ENCODE results near the gene ADRA2B.

Gene ADRA2B

DNA sequence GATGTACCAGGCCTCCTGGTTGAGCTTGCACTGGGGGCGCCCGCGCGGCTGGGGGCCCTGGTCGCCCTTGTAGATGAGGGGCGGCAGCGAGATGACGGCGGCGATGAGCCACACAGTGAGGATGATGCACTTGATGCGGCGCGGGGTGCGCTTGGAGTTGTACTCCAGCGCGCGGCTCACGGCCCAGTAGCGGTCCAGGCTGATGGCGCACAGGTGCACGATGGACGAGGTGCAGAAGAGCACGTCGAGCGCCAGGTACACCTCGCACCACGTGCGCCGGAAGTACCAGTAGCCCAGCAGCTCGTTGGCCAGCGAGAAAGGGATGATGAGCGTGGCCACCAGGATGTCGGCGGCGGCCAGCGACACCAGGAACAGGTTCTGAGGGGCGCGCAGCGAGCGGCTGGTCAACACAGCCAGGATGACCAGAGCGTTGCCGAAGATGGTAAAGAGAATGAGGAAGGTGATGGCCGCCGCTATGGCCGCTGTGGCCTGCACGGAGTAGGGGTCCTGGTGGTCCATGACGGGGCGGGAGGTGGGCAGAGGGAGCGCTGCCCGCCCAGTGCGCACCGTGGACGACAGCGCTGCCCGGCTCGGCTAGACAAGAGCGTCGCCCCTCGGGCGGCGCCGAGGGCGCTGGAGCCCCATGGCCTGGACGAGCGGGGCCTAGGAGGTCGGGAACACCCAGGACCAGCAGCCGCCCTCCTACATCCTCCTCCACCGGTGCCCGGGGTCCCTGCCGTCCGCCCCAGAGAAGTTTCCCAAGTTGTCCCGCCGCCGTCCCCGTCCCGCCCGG, 544 bp downstream of the ADRA2B start:
- DNase-seq, result no peak

DNA sequence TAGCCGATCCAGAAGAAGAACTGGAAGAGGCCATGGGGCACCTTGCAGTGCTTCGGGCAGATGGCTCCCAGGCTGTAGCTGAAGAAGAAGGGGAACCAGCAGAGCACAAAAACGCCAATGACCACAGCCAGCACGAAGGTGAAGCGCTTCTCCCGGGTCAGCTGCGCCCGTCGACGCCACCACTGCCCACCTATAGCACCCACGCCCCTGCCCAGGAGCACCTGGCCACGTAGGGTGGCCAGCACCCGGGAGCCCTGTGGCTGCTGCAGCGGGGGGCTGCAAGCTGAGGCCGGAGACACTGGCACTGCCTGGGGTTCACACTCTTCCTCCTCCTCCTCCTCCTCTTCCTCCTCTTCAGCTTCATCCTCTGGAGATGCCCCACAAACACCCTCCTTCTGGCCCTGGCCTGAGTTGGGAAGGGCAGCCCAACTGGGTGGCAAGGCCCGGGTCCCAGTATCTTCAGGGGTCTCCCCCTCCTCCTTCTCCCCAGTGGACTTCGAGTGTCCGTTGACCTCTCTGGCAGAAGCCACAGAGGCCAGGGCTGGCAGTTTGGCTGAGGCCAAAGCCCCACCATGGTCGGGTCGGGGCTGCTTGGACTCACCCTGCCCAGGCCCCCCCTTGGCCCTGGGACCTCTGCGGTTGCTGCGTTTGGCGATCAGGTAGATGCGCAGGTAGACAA, 1.3 kb downstream of the ADRA2B start:
- no peak for DNase-seq

DNA sequence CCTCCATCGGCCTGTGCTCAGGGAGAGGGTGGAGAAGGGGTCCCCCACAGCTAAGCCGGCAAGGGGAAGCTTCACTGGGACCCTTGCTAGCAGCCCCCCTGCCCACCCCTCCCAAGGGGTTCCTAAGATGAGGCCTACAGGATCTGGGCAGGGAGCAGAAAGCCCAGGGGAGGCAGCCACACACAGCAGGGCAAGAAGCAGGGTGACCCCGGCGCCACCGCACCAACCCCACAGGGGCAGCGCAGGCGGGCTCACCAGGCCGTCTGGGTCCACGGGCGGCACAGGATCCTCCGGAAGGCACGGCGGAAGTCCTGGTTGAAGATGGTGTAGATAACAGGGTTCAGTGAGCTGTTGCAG, 1.8 kb downstream of the ADRA2B start:
- no peak for DNase-seq

DNA sequence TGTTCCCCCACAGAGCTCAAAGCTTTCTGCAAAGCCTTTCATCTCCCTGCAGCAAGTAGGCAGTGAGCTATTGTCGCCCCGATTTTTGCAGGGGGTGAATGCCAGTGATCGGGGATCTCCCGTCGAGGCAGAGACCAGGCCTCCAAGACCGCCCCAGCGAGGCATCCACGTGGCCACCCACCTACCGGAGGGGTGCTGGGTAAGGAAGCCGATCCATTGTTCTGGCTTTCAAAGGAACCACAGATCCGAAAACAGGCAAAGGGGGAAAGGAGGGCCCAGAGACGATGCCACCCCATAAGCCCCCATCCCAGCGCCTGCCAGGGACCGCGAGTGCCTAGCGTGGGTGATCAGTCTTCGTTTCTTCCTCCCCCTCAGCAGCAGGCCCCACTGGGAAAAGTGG, 2.4 kb downstream of the ADRA2B start:
- no peak for DNase-seq

DNA sequence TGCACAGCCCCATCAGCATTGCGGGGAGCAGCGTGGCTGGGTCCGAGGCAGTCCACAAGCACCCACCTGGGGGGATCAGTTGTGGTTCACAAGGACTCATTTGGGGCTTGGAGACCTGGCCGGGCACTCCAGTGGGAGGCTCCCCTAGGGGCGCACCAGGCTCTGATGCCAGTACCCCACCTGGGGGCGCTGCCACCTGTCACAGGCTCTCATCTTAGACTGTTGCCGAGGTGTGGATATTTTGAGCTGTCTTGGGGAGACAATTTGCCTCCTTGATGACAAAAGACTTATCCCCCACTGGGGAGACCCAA, 3.0 kb downstream of the ADRA2B start:
- DNase-seq, result no peak

DNA sequence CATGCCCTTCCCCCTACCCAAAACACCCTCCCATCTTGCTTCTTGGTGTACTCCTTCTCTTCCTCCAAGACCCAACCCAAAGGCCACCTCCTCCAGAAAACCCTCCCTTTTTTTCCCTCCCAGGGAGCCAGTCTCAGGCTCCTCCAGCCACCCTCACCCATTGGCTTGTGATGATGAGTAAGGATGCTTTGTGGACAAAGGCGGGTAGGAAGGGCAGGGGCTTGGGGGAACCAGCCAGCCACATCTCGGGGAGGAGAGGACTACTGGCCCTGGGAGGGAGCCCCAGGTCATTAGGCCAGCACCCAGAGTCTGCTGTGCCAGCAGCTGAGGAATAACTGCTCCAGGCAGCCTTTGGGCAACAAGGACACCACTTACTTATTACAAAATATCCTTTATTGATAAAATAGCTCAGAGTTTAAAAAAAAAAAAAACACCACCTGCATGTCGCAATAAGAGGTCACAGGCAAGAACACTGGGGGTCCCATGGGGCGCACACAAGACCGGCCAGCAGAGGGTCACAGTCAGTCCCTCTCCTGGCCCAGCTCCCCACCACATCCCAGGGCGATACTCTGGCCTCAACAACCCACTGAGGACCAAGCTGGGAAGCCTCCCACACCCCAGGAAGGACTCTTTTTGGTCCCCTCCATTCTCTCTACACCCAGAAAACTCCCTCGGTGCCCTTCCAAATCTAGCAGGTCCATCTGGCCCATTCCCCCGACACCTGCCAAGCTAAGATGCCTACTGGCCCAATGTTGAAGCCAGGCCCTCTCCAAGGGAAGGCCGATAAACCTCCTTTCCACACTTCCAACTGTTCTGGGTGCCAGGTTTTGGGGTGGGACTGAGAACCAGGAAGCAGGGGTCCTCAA, 3.6 kb downstream of the ADRA2B start:
- DNase-seq, result no peak

DNA sequence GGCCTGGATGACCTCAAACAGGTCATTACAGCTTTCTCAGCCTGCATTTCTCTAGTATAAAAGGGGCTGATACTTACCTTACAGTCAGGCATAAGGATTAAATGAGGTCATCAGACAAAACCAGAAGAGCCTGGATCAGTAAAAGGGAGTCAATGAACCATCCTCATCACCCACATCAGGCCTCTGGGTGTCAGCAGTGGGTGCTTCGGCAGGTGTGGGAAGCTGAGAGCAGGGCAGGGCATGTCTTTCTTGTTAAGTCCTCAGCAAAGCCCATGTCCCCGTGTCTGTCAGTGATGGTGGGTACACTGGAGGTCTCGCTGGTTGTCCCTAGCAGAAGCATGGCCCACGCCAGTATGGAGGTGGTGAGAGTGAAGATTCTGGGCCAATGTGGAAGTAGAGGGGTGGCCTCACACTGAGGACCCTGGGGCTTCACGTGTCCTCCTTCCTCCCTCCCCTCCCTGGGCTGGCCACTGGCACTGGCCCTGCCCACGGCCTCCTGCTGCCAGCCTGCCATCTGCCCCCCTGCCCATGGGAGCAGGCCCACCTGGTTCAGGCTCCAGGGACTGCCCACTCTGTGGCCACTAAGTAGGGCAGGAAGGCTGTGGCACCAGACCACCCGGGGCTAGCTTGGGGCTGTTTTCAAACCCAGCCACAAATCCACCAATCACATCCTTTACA, 4.4 kb downstream of the ADRA2B start:
- DNase-seq, result no peak

DNA sequence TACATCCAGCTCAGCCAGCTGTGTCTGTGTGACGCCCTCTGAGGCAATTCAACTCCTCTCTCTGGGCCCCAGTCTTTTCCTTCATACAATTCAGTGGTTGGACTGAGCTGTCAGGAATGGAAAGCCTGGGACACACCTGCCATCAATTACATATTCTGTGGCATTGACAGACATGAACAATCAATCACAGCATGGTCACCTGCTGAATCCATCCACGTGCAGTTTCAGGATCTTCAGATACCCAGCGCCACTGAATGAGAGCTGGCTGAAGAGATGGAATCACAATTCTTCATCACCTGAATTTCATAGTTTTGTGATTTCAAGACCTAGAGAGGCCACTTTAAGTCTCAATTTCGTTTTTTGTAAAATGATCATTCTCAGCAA, 5.1 kb downstream of the ADRA2B start:
- no peak for DNase-seq

DNA sequence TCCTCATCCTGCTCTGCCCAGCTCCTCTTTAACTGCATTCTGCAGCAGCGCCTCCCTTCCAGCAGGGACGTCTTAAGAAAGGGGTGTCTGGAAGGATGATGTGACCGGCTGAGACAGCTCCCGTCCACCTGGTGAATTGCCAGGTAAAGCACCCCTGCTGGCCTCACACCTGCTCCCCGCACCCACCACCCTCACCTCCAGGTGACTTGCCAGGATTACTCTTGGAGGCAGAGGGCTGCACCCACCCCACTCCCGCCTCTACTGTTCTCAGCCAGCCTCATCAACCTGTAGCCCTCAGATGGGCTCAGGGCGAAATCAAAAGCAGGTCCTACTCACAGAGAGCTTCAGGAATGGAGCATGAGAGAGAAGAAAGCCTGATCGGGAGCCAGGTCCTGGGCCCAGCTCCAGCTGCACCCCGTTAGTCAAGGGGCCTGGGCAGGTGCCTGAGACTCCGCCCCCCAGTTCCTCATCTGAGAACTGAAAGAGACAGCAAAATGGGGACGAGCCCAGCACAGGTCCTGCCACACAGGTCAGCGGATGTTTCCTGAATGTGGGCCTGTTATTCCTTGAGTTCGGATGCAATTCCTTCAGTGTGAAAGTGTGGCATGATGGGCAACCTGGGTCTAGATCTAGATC, 5.6 kb downstream of the ADRA2B start:
- no peak for DNase-seq

DNA sequence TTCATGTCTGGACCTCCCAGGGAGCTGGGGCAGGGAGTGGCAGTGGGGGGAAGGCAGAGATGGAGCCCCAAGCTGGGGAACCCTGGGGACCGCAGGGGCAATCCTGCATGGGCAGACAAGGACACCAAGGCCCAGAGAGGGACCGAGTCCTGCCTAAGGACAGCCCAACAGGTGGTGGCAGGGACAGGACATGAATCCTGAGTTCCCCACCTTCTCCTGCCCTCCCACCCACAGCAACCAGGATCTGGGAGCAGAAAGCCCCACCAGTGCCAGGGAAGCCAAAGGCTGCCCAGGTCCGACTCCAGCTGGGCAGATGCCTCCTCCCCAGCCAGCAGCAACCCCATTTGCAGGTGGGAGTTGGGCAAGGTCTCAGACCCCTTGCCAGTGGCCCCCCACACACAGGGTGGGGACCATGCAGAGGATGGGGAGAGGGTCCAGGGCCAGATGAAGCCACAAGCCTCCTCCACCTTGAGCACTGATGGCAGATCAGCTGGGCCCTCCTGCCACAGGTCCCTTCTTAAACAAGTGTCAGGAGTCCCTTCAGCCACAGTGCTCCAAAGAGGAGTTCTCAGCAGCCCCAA, 6.3 kb downstream of the ADRA2B start:
- no peak for DNase-seq

DNA sequence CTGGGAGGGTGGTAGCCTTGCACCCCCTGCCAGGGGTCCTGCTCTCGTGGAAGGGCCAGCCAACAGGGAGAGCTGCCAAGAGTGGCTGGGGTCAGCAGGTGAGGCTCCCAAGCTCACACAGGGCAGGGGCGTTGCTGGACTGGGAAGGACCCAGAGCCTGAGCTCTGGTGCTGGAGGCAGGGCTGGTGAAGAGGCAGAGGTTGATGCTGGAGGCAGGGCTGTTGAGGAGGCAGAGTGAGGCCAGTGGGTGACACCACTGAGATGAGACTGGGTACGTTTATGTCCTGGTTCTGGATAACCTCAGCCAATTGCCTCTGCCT, 7.0 kb downstream of the ADRA2B start:
- DNase-seq, result no peak

DNA sequence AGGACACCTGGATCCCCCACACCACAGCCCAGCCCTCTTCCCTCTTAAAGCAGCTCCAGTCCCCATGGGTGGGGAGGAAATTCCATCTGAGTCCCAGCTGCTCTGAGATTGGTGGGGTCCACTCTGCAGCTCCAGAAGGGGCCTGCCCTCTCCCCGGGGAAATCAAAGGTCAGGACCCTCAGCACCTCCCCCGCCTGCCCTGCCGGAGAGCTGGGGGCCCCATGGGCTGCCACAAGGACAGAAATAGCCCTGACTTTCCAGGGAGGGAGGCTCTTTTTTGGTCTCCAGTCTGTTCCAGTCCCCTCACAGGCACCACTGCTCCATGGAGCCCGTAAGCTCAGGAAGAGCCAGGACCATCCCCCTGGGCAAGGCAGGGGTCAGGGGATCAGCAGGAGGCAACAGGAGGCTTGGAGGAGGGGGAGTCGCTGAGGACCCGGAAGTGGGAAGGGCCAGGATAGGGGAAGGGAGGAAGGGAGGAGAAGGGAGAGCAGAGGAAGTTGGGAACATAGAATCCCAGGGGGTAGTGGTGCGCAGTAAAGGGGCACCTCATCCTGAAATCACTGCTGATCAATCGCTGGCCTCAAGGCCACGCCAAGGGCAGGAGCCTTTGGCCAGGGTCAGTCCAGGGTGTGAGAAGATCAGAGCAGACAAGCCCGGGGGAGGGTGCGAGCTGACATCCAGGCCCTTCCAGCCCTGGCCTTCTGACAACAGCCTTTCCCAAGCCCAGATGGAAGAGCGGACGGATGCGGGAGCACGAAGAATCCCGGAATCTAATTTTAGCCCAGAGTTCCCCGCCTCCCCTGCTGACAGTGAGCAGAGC, 7.6 kb downstream of the ADRA2B start:
- DNase-seq, result no peak

DNA sequence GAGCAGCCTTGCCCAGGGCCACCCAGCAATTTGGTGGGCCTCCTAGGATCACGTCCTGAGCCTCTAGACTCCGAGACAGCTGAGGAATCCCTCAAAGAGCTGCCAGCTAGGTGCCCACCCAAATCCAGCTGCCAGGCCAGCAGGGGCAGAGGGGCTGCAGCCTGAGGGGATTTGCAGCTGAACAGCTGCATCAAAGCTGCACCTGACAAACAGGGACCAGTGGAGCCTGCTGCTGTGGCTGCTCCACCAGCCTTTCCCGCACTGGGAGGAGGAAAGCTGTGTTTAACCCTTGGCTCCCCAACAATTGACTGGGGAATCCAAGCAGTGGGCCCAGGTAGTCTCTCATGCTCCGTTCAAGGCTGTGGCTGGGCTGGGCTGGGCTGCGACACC, 8.2 kb downstream of the ADRA2B start:
- DNase-seq, result no peak

DNA sequence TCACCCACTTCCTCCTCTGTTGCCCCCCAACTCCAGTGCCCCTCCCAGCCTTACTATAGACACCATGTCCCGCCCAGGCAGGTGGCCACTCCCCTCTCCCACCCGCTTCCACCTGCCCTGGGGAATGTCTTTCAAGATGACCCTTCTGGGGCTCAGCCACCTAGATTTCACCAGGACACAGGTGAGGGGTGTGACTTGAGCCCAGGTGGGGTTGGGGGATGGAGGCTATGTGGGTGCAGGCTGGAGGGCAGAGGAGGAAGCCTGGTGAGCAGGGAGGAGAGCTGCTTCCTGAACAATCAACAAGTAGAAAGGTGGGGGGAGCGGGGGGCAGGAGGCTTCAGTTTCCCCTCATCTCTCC, 8.7 kb downstream of the ADRA2B start:
- no peak for DNase-seq

DNA sequence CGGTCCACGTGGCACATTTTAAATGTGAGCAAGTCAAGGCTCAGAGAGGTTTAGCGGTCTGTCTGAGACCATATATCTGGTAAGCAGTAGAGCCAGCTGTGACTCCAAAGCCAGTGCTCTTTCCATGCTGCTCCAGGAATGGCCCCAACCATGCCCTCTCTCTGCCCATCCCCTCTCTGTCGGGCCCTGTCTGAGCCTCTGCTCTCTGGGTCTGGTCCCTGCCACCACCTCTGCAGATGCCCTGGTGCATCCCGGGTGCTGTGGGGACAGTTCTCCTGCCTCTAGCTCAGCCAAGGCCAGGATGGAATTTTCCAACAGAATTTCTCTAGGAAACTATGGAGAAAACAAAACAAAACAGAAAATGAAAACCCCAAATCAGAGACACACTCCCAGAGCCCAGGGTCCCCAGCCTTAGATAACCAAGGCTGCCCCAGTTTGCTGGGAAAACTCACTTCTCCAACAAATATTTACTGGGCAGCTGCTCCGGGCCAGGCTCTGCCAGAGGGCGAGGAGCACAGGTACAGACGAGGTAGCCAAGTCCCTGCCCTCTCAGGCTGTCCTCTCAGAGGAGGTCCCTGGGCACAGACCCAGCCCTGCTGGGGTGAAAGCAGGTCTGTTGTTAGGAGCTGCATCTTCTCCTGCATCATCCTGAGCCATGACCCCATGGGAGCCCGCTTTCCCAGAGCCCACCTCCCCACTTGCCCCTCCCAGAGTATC, 9.2 kb downstream of the ADRA2B start:
- no peak for DNase-seq

DNA sequence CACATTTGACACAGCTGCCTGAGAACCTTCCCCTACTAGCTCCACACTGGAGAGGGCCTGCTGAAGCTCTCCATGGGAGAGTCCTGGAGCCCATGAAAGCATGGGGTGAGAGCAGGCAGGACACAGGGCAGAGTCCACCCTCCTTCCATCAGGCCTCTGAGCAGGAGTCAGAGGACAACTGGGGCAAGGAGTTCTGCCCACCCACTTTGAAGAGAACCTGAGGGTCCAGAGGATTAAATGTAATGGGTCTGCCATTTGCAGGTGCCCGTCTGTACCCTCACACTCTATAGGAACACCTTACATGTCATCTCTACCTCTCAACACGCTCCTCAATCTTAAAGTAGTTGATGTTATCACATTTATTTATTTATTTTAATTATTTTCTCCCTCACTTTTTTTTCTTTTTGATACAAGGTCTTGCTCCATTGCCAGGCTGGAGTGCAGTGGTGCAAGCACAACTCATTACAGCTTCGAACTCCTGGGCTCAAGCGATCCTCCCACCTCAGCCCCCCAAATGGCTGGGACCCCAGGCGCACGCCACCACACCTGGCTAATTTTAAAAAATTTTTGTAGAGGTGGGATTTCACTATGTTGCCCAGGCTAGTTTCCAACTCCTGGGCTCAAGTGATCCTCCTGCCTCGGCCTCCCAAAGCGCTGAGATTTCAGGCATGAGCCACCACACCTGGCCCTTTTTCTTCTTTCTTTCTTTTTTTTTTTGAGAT, 10.2 kb downstream of the ADRA2B start:
- no peak for DNase-seq

DNA sequence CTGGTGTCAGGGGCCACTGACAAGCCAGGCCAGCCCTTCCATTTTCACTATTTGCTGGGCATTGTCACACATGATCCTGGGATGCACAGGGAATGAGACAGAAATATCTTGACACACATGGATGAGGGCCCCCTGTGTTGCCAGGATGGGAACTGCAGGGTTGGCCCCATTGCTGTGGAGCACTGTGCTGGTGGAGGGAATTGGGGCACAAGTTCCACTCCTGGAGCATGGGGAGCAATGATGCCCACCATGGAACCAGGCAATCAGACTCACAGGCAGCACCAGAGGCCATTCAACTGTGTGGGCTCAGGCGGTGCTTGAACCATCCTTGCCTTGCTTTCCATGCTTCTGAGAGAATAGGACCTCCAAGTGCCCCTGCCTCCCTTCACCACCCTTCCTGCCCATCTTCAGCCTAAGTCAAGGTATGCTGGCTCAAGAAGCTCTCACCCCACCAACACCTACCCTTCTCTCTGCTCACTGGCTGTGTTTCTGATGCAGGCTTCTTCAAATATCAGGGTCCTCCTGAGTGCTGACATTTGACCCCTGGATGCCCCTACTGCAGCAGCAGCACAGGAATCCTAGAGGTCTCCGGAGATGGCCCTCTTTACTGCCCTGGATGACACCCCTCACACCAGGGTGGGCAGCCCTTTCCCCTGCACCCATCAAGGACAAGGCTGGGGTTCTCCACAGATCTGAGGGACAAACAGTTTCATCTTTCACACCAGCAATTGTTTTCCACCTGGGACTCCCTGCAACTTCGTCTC, 11.0 kb downstream of the ADRA2B start:
- DNase-seq, result no peak

DNA sequence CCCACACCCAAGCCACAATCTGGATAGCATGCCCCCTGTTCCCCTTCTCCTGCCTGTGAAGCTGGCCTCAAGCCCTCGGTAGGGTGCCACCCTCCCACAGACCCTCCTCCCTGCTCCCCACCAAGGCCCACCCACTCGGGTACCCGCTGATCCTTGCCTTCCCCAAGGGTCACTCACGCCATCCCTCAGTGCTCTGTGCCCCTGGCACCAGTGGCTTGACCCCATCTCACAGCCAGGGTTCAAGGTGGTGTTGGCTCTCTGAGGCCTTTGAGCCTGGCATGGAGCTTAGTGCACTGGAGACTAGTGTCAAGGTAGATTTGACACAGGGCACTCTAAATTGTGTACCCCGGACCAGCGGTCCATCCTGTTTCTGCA, 11.9 kb downstream of the ADRA2B start:
- no peak for DNase-seq

DNA sequence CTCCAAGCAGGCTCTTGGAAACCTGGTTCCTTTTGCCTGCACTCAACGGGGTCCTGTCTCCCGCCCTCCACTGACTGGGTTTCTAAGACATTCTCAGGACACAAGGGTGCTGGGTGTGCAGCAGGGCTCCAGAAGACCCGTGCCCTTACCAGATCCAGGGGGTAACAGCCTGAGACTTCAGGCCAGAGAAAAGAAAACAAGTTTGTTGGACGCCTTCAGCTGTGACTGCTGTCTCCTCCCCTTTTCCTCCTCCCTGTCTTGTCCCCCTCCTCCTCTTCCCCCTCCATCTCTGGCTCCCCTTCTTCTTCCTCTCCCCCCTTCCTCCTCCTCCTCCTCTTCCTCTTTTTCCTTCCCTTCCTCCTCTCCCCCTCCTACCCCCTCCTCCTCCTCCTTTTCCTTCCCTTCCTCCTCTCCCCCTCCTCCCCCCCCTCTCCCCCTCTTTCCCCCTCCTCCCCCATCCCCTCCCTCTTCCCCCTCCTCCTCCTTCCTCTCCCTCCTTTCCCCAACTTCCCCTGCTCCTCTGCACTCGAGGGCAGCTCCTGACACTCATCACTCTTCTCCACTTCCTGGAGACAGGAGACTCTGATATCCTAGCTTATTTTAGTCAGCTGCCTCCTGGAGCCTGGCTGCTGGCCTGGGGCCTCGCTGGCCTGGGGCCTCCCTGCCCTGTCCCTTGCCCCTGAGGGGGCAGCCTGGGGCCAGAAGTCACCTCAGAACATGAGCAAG, 12.4 kb downstream of the ADRA2B start:
- no peak for DNase-seq
